WTC11 (cell line): ENCODE measurements around the gene TNPO3. TPM values are rescaled to one million over a fixed set of nuclear protein-coding genes. Genes with fewer than 3 reads are reported as not detected.

Source experiments
- ATAC-seq: fragments of 200-7000 bp; cut with Tn5 transposase; 2 replicates; pipeline ENCODE4 v1.10.0; 2021; ENCODE audit warnings: mild to moderate bottlenecking, moderate library complexity
- CTCF ChIA-PET: fragments of 300-600 bp; sonication (Branson Sonifier 250); formaldehyde crosslinking; loops from one replicate; lab custom pipeline; 2021; ENCODE audit warnings: antibody characterized with exemption; lab: Charles Lee
- POLR2A ChIA-PET: fragments of 350-600 bp; sonication (Branson Sonifier 250); formaldehyde crosslinking; loops from one replicate; lab custom pipeline; 2021; ENCODE audit warnings: antibody characterized with exemption; lab: Charles Lee
- DNase-seq: peaks from one replicate; pipeline ENCODE4 v3.0.0; 2021; ENCODE audit warnings: low spot score
- H3K27ac Mint-ChIP-seq: 2 replicates; pipeline ENCODE4 v1.8.0; 2021; ENCODE audit warnings: mixed read lengths
- H3K27me3 Mint-ChIP-seq: 2 replicates; pipeline ENCODE4 v1.8.0; 2021; ENCODE audit warnings: low read depth, mild to moderate bottlenecking, moderate library complexity, mixed read lengths
- H3K36me3 Mint-ChIP-seq: 2 replicates; pipeline ENCODE4 v1.8.0; 2021; ENCODE audit warnings: mixed read lengths
- H3K4me1 Mint-ChIP-seq: 2 replicates; pipeline ENCODE4 v1.8.0; 2022; ENCODE audit warnings: mixed read lengths
- H3K4me3 Mint-ChIP-seq: 2 replicates; pipeline ENCODE4 v1.8.0; 2021; ENCODE audit warnings: mild to moderate bottlenecking, moderate library complexity, mixed read lengths
- H3K9me3 Mint-ChIP-seq: 2 replicates; pipeline ENCODE4 v1.8.0; 2021; ENCODE audit warnings: mixed read lengths
- ERG ChIP-seq: fragments of 250-450 bp; sonication (Bioruptor Pico); IDR thresholded peaks from 2 replicates; pipeline ENCODE4 v1.8.0; 2021; ENCODE audit warnings: mild to moderate bottlenecking
- GABPB1 ChIP-seq: sonication (generic); formaldehyde crosslinking; IDR thresholded peaks from 2 replicates; pipeline ENCODE4 v1.8.1; 2023; ENCODE audit warnings: mild to moderate bottlenecking, missing genetic modification reagents
- GRHL2 ChIP-seq: fragments of 250-450 bp; sonication (Bioruptor Pico); IDR thresholded peaks from 2 replicates; pipeline ENCODE4 v1.8.0; 2022; ENCODE audit warnings: mild to moderate bottlenecking, moderate library complexity; ENCODE audit not compliant: insufficient replicate concordance, severe bottlenecking
- JAZF1 ChIP-seq: fragments of 250-450 bp; sonication (Bioruptor Pico); IDR thresholded peaks from 2 replicates; pipeline ENCODE4 v1.9.0; 2021; ENCODE audit warnings: moderate library complexity, mild to moderate bottlenecking, inconsistent platforms
- NFATC4 ChIP-seq: fragments of 250-450 bp; sonication (Bioruptor Pico); IDR thresholded peaks from 2 replicates; pipeline ENCODE4 v1.9.0; 2021; ENCODE audit warnings: mild to moderate bottlenecking
- NFE2L1 ChIP-seq: sonication (generic); formaldehyde crosslinking; IDR thresholded peaks from 2 replicates; pipeline ENCODE4 v1.8.1; 2023; ENCODE audit warnings: missing genetic modification reagents
- OVOL2 ChIP-seq: fragments of 250-450 bp; sonication (Bioruptor Pico); IDR thresholded peaks from 2 replicates; pipeline ENCODE4 v1.9.0; 2021; ENCODE audit warnings: mild to moderate bottlenecking, borderline replicate concordance
- SMAD3 ChIP-seq: sonication (generic); formaldehyde crosslinking; IDR thresholded peaks from 2 replicates; pipeline ENCODE4 v1.8.0; 2022; ENCODE audit warnings: missing genetic modification reagents, mild to moderate bottlenecking, borderline replicate concordance
- SMAD4 ChIP-seq: sonication (generic); formaldehyde crosslinking; IDR thresholded peaks from 2 replicates; pipeline ENCODE4 v1.8.0; 2022; ENCODE audit warnings: mild to moderate bottlenecking, missing genetic modification reagents
- SOX15 ChIP-seq: fragments of 250-450 bp; sonication (Bioruptor Pico); IDR thresholded peaks from 2 replicates; pipeline ENCODE4 v1.9.0; 2021; ENCODE audit warnings: mild to moderate bottlenecking
- SP1 ChIP-seq: sonication (generic); formaldehyde crosslinking; conservative IDR thresholded peaks from 2 replicates; pipeline ENCODE4 v1.8.1; 2022; ENCODE audit warnings: missing genetic modification reagents
- USF1 ChIP-seq: sonication (generic); formaldehyde crosslinking; IDR thresholded peaks from 2 replicates; pipeline ENCODE4 v1.8.0; 2022; ENCODE audit warnings: mild to moderate bottlenecking, missing genetic modification reagents
- ZNF232 ChIP-seq: sonication (generic); formaldehyde crosslinking; IDR thresholded peaks from 2 replicates; pipeline ENCODE4 v1.8.0; 2022; ENCODE audit warnings: mild to moderate bottlenecking, missing genetic modification reagents
- ZNF416 ChIP-seq: fragments of 250-450 bp; sonication (Bioruptor Pico); IDR thresholded peaks from 2 replicates; pipeline ENCODE4 v1.9.0; 2021; ENCODE audit warnings: mild to moderate bottlenecking, inconsistent platforms
- total RNA-seq: library from RNA; stranded (reverse); gene quantifications from 3 replicates; pipeline ENCODE4 v1.2.3, GENCODE V29; 2021
- TF ChIP-seq, protein P1 (sequence below): fragments of 250-450 bp; sonication (Bioruptor Pico); IDR thresholded peaks from 2 replicates; pipeline ENCODE4 v1.9.0; 2021; ENCODE audit warnings: mild to moderate bottlenecking
- TF ChIP-seq, protein P2 (sequence below): sonication (generic); formaldehyde crosslinking; IDR thresholded peaks from 2 replicates; pipeline ENCODE4 v1.8.0; 2023; ENCODE audit warnings: missing genetic modification reagents
- TF ChIP-seq, protein P3 (sequence below): sonication (generic); formaldehyde crosslinking; IDR thresholded peaks from 2 replicates; pipeline ENCODE4 v1.8.0; 2023; ENCODE audit warnings: mild to moderate bottlenecking, missing genetic modification reagents

The TNPO3 gene
- total RNA-seq, 1 experiment from 2014 or later: 91.7 TPM

GRCh38 chr7:128937271-128937646 lies 117.7 kb downstream of the TNPO3 start:
- POLR2A ChIA-PET: no interaction called here
- Mint-ChIP-seq H3K4me1 (peaks cover 14% of the 10 kb centered on the region), H3K27me3 (peaks cover 72% of the 10 kb centered on the region)

GRCh38 chr7:128936798-128937197 lies 118.1 kb downstream of the TNPO3 start:
- POLR2A ChIA-PET: no interaction called here
- no peak for TF ChIP-seq NFE2L1 (CRISPR knock-in tag)
- TF ChIP-seq USF1: no peak
- no peak for TF ChIP-seq SOX15 (CRISPR knock-in tag)
- TF ChIP-seq, protein P1, sequence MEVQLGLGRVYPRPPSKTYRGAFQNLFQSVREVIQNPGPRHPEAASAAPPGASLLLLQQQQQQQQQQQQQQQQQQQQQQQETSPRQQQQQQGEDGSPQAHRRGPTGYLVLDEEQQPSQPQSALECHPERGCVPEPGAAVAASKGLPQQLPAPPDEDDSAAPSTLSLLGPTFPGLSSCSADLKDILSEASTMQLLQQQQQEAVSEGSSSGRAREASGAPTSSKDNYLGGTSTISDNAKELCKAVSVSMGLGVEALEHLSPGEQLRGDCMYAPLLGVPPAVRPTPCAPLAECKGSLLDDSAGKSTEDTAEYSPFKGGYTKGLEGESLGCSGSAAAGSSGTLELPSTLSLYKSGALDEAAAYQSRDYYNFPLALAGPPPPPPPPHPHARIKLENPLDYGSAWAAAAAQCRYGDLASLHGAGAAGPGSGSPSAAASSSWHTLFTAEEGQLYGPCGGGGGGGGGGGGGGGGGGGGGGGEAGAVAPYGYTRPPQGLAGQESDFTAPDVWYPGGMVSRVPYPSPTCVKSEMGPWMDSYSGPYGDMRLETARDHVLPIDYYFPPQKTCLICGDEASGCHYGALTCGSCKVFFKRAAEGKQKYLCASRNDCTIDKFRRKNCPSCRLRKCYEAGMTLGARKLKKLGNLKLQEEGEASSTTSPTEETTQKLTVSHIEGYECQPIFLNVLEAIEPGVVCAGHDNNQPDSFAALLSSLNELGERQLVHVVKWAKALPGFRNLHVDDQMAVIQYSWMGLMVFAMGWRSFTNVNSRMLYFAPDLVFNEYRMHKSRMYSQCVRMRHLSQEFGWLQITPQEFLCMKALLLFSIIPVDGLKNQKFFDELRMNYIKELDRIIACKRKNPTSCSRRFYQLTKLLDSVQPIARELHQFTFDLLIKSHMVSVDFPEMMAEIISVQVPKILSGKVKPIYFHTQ: no peak
- no peak for TF ChIP-seq GABPB1 (CRISPR knock-in tag)
- TF ChIP-seq ZNF416 (CRISPR knock-in tag): no peak
- TF ChIP-seq ERG (CRISPR knock-in tag): no peak
- TF ChIP-seq, protein P2, sequence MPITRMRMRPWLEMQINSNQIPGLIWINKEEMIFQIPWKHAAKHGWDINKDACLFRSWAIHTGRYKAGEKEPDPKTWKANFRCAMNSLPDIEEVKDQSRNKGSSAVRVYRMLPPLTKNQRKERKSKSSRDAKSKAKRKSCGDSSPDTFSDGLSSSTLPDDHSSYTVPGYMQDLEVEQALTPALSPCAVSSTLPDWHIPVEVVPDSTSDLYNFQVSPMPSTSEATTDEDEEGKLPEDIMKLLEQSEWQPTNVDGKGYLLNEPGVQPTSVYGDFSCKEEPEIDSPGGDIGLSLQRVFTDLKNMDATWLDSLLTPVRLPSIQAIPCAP: no peak
- TF ChIP-seq NFATC4 (CRISPR knock-in tag): no peak
- TF ChIP-seq OVOL2 (CRISPR knock-in tag): no peak
- no peak for TF ChIP-seq SP1
- TF ChIP-seq JAZF1 (CRISPR knock-in tag): no peak
- Mint-ChIP-seq H3K36me3 (no peaks in the 10 kb centered on the region), H3K27ac (no peak overlapping the region), H3K27me3 (peaks cover 73% of the 10 kb centered on the region), H3K4me1 (peaks cover 14% of the 10 kb centered on the region), H3K4me3 (peak overlapping the region; percentile 65), H3K9me3 (no peaks in the 10 kb centered on the region)
- DNase-seq: no peak
- CTCF ChIA-PET: interaction anchor here (0.6 to 2.7 kb wide), 4 partner anchors 10 to 155 kb away, joined by 3 to 29 read pairs (median 4); no protein-coding TSS in a partner anchor
- ATAC-seq: no peak

More at GRCh38 chr7:128937271-128937646, 117.7 kb downstream of the TNPO3 start:
- Mint-ChIP-seq H3K9me3 (no peaks in the 10 kb centered on the region), H3K27ac (no peak overlapping the region), H3K36me3 (no peaks in the 10 kb centered on the region), H3K4me3 (peak overlapping the region; percentile 65)
- TF ChIP-seq ZNF232 (CRISPR knock-in tag) (no peak), SMAD4 (no peak), SMAD3 (CRISPR knock-in tag) (0 out of 2 replicates have a peak, but pooled peaks have one; percentile 24)
- TF ChIP-seq, protein P1: no peak
- DNase-seq: no peak
- CTCF ChIA-PET: interaction anchor here (0.6 to 2.7 kb wide), 6 partner anchors 10 to 1336 kb away, joined by 3 to 29 read pairs (median 4); no protein-coding TSS in a partner anchor
- ATAC-seq: no peak; the same call in 1 of the 2 replicates

DNA sequence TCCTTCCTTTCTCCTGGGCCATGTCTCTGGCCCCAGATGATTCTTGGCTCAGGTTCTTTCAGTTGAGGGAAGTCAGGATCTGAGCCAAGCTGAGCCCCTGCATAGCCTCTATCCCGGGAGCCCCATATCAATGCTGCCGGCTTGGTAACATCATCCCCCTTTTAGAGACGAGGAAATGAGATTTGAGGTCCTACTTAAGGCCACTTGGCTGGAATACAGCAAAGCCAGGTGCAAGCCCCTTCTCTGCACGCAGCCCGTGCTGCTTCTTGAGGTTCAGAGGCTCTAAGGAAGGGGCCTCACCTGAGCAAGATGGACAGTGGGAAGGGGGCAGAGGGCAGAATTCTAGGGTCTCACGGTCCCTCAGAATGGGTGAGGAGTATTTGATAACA lies 119.6 kb downstream of the TNPO3 start:
- Mint-ChIP-seq H3K27ac (no peak overlapping the region), H3K9me3 (no peaks in the 10 kb centered on the region), H3K4me3 (no peak overlapping the region), H3K27me3 (peaks cover 64% of the 10 kb centered on the region), H3K36me3 (no peaks in the 10 kb centered on the region), H3K4me1 (peaks cover 11% of the 10 kb centered on the region)
- POLR2A ChIA-PET: no interaction called here
- ATAC-seq (no peak), DNase-seq (no peak)
- CTCF ChIA-PET: interaction anchor here (1.5 kb wide), 1 partner anchor 12 kb away, joined by 10 read pairs; no protein-coding TSS in a partner anchor
- TF ChIP-seq, protein P3, sequence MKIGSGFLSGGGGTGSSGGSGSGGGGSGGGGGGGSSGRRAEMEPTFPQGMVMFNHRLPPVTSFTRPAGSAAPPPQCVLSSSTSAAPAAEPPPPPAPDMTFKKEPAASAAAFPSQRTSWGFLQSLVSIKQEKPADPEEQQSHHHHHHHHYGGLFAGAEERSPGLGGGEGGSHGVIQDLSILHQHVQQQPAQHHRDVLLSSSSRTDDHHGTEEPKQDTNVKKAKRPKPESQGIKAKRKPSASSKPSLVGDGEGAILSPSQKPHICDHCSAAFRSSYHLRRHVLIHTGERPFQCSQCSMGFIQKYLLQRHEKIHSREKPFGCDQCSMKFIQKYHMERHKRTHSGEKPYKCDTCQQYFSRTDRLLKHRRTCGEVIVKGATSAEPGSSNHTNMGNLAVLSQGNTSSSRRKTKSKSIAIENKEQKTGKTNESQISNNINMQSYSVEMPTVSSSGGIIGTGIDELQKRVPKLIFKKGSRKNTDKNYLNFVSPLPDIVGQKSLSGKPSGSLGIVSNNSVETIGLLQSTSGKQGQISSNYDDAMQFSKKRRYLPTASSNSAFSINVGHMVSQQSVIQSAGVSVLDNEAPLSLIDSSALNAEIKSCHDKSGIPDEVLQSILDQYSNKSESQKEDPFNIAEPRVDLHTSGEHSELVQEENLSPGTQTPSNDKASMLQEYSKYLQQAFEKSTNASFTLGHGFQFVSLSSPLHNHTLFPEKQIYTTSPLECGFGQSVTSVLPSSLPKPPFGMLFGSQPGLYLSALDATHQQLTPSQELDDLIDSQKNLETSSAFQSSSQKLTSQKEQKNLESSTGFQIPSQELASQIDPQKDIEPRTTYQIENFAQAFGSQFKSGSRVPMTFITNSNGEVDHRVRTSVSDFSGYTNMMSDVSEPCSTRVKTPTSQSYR (CRISPR knock-in tag): no peak
- no peak for TF ChIP-seq SP1
- TF ChIP-seq GRHL2: no peak
- no peak for TF ChIP-seq USF1
